HG02642 (cell line): ENCODE data around the gene TMC1.
"Not testable (repeated sequence)": the region's sequence is repeated elsewhere in the genome, so short reads cannot be mapped to it uniquely, and the experiment has no call there.

ENCODE experiments used
- ATAC-seq: cut with Tn5 transposase; IDR thresholded peaks from one replicate; pipeline ENCODE4 v1.9.1; 2021; ENCODE audit warnings: mild to moderate bottlenecking; ENCODE audit not compliant: unreplicated experiment, poor library complexity

TMC1 gene

GRCh38 chr9:72524820-72525540 is 3.6 kb downstream of the TMC1 start:
- ATAC-seq, result peak; percentile 67

- ATAC-seq, result peak; percentile 82
These were observed 5.7 kb downstream of the TMC1 start for GRCh38 chr9:72526901-72527800.

- no peak for ATAC-seq
These were observed 6.4 kb downstream of the TMC1 start for GRCh38 chr9:72527801-72528195.

GRCh38 chr9:72529531-72529930 is 8.1 kb downstream of the TMC1 start:
- ATAC-seq, result no peak

- no peak for ATAC-seq
These were observed 11.9 kb downstream of the TMC1 start for GRCh38 chr9:72533322-72533721.

GRCh38 chr9:72534931-72535330 is 13.5 kb downstream of the TMC1 start:
- ATAC-seq, result no peak

GRCh38 chr9:72537011-72537545 is 15.7 kb downstream of the TMC1 start:
- no peak for ATAC-seq

- no peak for ATAC-seq
These were observed 16.3 kb downstream of the TMC1 start for GRCh38 chr9:72537671-72538070.

- no peak for ATAC-seq
These were observed 17.7 kb downstream of the TMC1 start for GRCh38 chr9:72538921-72539702.

GRCh38 chr9:72539824-72540347 is 18.5 kb downstream of the TMC1 start:
- no peak for ATAC-seq

GRCh38 chr9:72540348-72540873 is 19.0 kb downstream of the TMC1 start:
- no peak for ATAC-seq

- ATAC-seq, result not testable (repeated sequence)
These were observed 21.1 kb downstream of the TMC1 start for GRCh38 chr9:72542537-72542833.

- no peak for ATAC-seq
These were observed 21.5 kb downstream of the TMC1 start for GRCh38 chr9:72542917-72543316.

- ATAC-seq, result no peak
These were observed 29.9 kb downstream of the TMC1 start for GRCh38 chr9:72551306-72551705.

- no peak for ATAC-seq
These were observed 30.9 kb downstream of the TMC1 start for GRCh38 chr9:72552356-72552755.

GRCh38 chr9:72554221-72554641 is 32.8 kb downstream of the TMC1 start:
- no peak for ATAC-seq

GRCh38 chr9:72557549-72557948 is 36.1 kb downstream of the TMC1 start:
- no peak for ATAC-seq

- ATAC-seq, result no peak
These were observed 38.7 kb downstream of the TMC1 start for GRCh38 chr9:72560086-72560485.

- ATAC-seq, result no peak
These were observed 42.4 kb downstream of the TMC1 start for GRCh38 chr9:72563806-72564205.
